Measurements from ENCODE around the gene NAALADL2.

Gene NAALADL2

DNA sequence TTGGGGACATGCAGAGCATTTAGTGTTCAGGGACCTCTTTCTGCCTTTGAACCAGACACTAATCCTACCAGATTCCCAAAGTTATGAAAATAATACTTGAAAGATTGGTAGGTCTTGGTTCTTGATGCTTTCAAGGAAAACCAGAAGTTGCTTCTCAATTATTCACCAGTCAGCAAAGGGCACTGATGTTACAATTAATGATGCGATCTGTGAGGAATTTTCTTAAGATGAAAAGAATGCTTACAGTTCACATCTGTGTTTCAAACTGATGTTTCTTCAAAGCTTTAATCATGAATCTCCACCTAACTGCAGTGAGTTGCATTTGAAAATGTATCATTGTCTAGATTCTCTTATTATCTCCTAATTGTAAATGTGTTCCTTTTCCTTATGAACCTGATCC lies 161.0 kb downstream of the NAALADL2 start:
- Histone ChIP-seq H3K36me3 (ENCODE audit: control insufficient read depth, insufficient read depth, low read length) (no peaks in the 10 kb centered on the region), H3K4me1 (ENCODE audit: control insufficient read depth, insufficient read depth, low read length) (peaks cover 29% of the 10 kb centered on the region), H3K9me3 (ENCODE audit: control insufficient read depth, insufficient read depth, low read length) (no peaks in the 10 kb centered on the region), H3K27me3 (ENCODE audit: control insufficient read depth, insufficient read depth, low read length) (no peaks in the 10 kb centered on the region), H3K27ac (ENCODE audit: low read depth, low read length) (no peak overlapping the region), H3K9ac (ENCODE audit: low read depth, low read length) (no peak overlapping the region), H3K4me3 (ENCODE audit: low read depth, low read length) (no peak overlapping the region)

DNA sequence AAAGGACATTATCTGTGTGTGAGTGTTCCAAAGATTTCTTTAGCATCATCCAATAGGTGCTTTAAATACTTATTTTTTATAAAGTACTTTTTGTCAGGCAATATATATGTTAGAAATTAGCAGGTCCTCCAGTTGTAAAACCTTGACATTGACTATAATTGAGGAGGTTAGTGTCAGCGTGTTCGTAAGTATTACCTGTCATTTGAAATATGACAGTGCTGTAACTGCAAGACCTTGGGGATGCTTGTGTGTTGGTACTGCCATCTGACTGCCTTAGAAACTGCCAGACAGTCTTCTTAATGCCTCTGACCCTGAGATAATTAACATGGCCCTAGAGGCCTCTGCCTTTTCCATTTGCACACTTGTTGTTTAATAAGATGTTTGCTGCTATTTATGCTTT lies 170.7 kb downstream of the NAALADL2 start:
- Histone ChIP-seq H3K36me3 (ENCODE audit: control insufficient read depth, insufficient read depth, low read length) (no peaks in the 10 kb centered on the region), H3K27me3 (ENCODE audit: control insufficient read depth, insufficient read depth, low read length) (no peaks in the 10 kb centered on the region), H3K9me3 (ENCODE audit: control insufficient read depth, insufficient read depth, low read length) (no peaks in the 10 kb centered on the region), H3K27ac (ENCODE audit: low read depth, low read length) (no peak overlapping the region), H3K4me1 (ENCODE audit: control insufficient read depth, insufficient read depth, low read length) (peaks cover under 1% of the 10 kb centered on the region; the same call in 1 of the 2 replicates), H3K9ac (ENCODE audit: low read depth, low read length) (no peak overlapping the region), H3K4me3 (ENCODE audit: low read depth, low read length) (no peak overlapping the region)

DNA sequence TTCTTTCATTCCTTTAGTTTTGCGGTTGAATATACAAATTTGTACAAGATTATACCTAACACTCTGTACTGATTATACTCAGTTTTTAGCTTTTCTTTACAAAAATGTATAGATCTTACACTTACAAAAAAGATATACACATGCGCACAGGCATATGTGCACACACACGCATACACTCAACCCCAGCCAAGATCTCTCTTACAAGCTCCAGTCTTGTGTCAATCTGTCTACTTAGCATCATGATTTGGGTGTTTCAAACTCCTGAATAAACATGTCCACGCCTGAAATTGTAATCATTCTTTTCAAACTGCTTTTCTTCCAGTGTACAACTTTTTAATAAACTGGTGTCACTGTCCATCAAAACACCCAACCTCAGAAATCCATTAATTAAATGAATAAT lies 180.7 kb downstream of the NAALADL2 start:
- Histone ChIP-seq H3K9me3 (ENCODE audit: control insufficient read depth, insufficient read depth, low read length) (no peaks in the 10 kb centered on the region), H3K4me3 (ENCODE audit: low read depth, low read length) (no peak overlapping the region), H3K36me3 (ENCODE audit: control insufficient read depth, insufficient read depth, low read length) (no peaks in the 10 kb centered on the region), H3K27me3 (ENCODE audit: control insufficient read depth, insufficient read depth, low read length) (no peaks in the 10 kb centered on the region), H3K9ac (ENCODE audit: low read depth, low read length) (no peak overlapping the region), H3K4me1 (ENCODE audit: control insufficient read depth, insufficient read depth, low read length) (no peaks in the 10 kb centered on the region), H3K27ac (ENCODE audit: low read depth, low read length) (no peak overlapping the region)

DNA sequence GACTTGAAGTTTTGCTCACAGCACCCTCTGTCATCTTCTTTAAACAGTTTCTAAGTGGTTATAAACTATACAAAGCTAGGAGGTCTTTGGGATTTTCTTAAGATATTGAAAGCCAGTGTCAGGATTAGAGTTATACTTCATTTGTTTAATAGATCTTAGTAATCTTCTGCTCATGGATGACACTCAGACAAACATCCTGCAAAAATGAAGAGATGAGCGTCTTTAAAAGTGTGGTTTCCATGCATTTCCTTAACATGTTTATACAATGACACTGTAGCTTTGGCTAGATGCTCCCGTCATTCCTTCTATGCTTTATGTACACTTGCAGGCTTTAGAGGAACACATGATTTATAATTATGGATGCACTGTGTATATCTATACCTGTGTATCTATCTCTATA lies 182.2 kb downstream of the NAALADL2 start:
- Histone ChIP-seq H3K9ac (ENCODE audit: low read depth, low read length) (no peak overlapping the region), H3K27ac (ENCODE audit: low read depth, low read length) (no peak overlapping the region), H3K4me1 (ENCODE audit: control insufficient read depth, insufficient read depth, low read length) (no peaks in the 10 kb centered on the region)

DNA sequence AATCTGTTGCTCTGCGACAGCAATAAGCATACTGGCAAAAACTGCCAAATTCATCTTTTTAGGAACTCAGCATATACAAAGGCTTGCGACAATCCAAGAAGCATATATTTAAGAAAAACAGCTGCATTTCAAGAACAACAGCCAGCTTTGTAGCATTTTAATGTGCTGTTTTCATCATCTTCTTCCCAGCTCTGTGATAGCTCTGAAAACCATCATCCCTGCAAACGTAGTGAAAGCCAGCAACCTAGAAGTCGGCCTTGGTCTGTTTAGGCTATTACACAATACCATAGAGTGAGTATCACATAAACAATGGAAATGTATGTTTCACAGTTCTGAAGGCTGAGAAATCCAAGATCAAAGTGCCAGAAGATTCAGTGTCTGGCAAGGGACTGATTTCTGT lies 187.5 kb downstream of the NAALADL2 start:
- no peak overlapping the region for H3K27ac ChIP-seq (ENCODE audit: low read depth, low read length)
- no peaks in the 10 kb centered on the region for H3K36me3 ChIP-seq (ENCODE audit: control insufficient read depth, insufficient read depth, low read length)
- H3K27me3 ChIP-seq (ENCODE audit: control insufficient read depth, insufficient read depth, low read length): no peaks in the 10 kb centered on the region
- H3K9me3 ChIP-seq (ENCODE audit: control insufficient read depth, insufficient read depth, low read length): peaks cover 20% of the 10 kb centered on the region
- no peak overlapping the region for H3K9ac ChIP-seq (ENCODE audit: low read depth, low read length)
- H3K4me1 ChIP-seq (ENCODE audit: control insufficient read depth, insufficient read depth, low read length): no peaks in the 10 kb centered on the region
- no peak overlapping the region for H3K4me3 ChIP-seq (ENCODE audit: low read depth, low read length)

More for the DNA sequence above, 182.2 kb downstream of the NAALADL2 start:
- Histone ChIP-seq H3K4me3 (ENCODE audit: low read depth, low read length) (no peak overlapping the region), H3K9me3 (ENCODE audit: control insufficient read depth, insufficient read depth, low read length) (no peaks in the 10 kb centered on the region), H3K36me3 (ENCODE audit: control insufficient read depth, insufficient read depth, low read length) (no peaks in the 10 kb centered on the region), H3K27me3 (ENCODE audit: control insufficient read depth, insufficient read depth, low read length) (no peaks in the 10 kb centered on the region)

DNA sequence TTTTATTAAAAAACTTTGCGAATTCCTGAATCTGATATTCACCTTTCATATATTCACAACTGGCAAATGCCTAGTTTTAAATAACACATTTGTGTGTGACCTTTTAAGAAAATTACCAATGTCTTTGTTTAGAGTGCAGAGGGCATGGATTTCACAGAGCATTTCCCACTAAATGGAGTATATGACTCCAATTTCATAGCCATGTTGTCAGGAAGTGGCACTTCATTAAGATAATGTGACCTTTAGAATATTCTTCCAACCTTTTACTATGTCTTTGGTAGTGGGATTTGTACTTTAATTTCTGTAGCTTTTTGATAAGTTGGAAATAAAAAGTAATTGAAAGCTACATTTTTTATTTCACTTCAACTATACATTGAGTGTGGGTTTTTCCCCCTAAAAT lies 188.7 kb downstream of the NAALADL2 start:
- Histone ChIP-seq H3K27me3 (ENCODE audit: control insufficient read depth, insufficient read depth, low read length) (no peaks in the 10 kb centered on the region), H3K36me3 (ENCODE audit: control insufficient read depth, insufficient read depth, low read length) (no peaks in the 10 kb centered on the region), H3K4me1 (ENCODE audit: control insufficient read depth, insufficient read depth, low read length) (no peaks in the 10 kb centered on the region), H3K4me3 (ENCODE audit: low read depth, low read length) (no peak overlapping the region), H3K9me3 (ENCODE audit: control insufficient read depth, insufficient read depth, low read length) (peaks cover 31% of the 10 kb centered on the region), H3K9ac (ENCODE audit: low read depth, low read length) (no peak overlapping the region), H3K27ac (ENCODE audit: low read depth, low read length) (no peak overlapping the region)

DNA sequence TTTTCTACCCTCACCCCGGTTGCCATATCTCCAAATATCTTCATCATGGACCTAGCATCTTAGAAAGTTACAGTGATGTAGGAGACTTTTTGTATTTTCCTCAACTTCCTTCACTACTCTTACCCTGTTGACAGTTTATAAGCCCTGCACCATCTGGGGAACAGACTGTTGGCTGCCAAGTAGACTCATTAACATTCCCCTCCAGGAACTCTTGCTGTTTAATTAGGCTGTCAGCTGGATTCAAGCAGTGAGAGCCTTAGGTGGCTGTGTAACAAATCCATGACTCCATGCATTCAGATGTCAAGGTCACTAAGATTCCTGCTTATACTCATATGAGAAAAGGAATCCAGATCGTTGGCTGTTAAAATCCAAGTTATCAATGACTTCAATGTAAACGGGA lies 198.3 kb downstream of the NAALADL2 start:
- peaks cover 4% of the 10 kb centered on the region; the same call in 1 of the 2 replicates for H3K4me1 ChIP-seq (ENCODE audit: control insufficient read depth, insufficient read depth, low read length)
- no peak overlapping the region for H3K4me3 ChIP-seq (ENCODE audit: low read depth, low read length)
- no peaks in the 10 kb centered on the region for H3K36me3 ChIP-seq (ENCODE audit: control insufficient read depth, insufficient read depth, low read length)
- peaks cover 30% of the 10 kb centered on the region for H3K9me3 ChIP-seq (ENCODE audit: control insufficient read depth, insufficient read depth, low read length)
- no peaks in the 10 kb centered on the region for H3K27me3 ChIP-seq (ENCODE audit: control insufficient read depth, insufficient read depth, low read length)
- no peak overlapping the region for H3K9ac ChIP-seq (ENCODE audit: low read depth, low read length)
- H3K27ac ChIP-seq (ENCODE audit: low read depth, low read length): no peak overlapping the region

DNA sequence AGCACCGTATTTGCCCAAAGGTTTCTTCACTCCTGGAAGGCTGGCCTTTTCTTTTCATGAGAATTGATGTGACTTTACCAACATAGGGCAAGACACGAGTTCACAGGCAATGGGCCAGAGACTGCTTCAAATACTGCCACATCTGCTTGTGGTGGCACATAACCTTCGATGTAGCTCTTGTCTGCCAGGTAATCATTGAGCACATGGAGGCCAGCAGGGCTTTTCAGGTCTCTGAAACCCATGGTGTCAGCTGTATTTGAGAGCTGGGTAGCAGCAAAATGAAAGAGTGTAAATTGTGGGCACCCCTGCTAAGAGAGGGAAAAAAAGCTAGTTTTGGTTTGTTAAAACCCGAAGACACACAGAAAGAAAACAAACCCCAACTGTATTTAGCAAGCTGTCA lies 200.7 kb downstream of the NAALADL2 start:
- Histone ChIP-seq H3K4me3 (ENCODE audit: low read depth, low read length) (no peak overlapping the region), H3K9me3 (ENCODE audit: control insufficient read depth, insufficient read depth, low read length) (peaks cover 22% of the 10 kb centered on the region), H3K27me3 (ENCODE audit: control insufficient read depth, insufficient read depth, low read length) (no peaks in the 10 kb centered on the region), H3K4me1 (ENCODE audit: control insufficient read depth, insufficient read depth, low read length) (no peaks in the 10 kb centered on the region), H3K9ac (ENCODE audit: low read depth, low read length) (no peak overlapping the region), H3K27ac (ENCODE audit: low read depth, low read length) (no peak overlapping the region), H3K36me3 (ENCODE audit: control insufficient read depth, insufficient read depth, low read length) (no peaks in the 10 kb centered on the region)

DNA sequence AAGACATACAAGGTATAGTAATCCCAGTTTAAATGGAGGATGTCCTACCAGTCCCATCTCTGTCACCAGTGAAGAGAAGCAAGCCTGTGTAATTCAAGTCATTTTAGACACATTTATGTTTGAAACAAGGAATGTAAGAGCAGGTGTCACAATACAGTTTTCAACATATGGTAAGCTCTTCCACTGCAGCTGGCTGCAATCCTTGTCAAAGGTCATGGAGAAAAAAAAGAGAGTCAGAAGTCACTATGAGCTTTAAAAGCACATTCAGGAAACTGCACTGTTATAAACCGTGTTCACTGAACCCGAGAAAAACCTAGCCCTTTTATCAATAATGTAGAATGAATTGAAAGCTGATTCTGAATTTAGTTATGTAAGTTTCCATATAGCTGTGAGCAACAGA lies 206.4 kb downstream of the NAALADL2 start:
- Histone ChIP-seq H3K36me3 (ENCODE audit: control insufficient read depth, insufficient read depth, low read length) (no peaks in the 10 kb centered on the region), H3K27me3 (ENCODE audit: control insufficient read depth, insufficient read depth, low read length) (no peaks in the 10 kb centered on the region), H3K27ac (ENCODE audit: low read depth, low read length) (no peak overlapping the region), H3K4me3 (ENCODE audit: low read depth, low read length) (no peak overlapping the region), H3K4me1 (ENCODE audit: control insufficient read depth, insufficient read depth, low read length) (no peaks in the 10 kb centered on the region), H3K9me3 (ENCODE audit: control insufficient read depth, insufficient read depth, low read length) (no peaks in the 10 kb centered on the region), H3K9ac (ENCODE audit: low read depth, low read length) (no peak overlapping the region)

DNA sequence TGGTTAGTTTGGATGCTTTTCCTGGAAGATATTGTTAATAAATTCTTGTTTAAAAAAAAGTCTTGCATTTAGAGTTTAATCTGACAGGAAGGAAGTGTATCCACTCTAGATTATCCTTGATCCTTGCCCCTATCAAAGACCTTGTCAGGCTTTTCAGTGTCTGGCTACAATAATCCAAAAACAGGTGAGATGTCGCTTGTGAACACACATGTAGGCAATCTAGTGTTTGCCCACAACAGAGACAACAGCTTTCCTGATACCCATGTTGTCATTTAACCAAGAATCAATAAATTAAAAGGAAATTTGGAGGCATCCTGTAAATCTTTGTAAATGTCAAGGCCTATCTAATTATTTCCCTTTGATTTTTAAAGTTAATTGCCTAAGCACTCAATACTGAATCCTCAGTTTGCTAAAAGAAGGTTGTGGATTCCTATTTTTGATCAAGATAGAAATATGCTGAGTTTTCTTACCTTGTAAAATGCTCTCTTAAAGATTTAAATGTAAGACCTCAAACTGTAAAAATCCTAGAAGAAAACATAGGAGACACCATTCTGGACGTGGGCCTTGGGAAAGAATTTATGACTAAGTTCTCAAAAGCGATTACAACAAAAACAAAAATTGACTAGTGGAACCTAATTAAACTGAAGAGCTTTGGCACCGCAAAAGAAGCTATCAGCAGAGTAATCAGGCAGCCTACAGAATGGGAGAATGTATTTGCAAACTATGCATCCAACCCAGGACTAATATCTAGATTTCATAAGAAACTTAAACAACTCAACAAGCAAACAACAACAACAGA lies 207.7 kb downstream of the NAALADL2 start:
- Histone ChIP-seq H3K9ac (ENCODE audit: low read depth, low read length) (no peak overlapping the region), H3K27me3 (ENCODE audit: control insufficient read depth, insufficient read depth, low read length) (no peaks in the 10 kb centered on the region), H3K9me3 (ENCODE audit: control insufficient read depth, insufficient read depth, low read length) (no peaks in the 10 kb centered on the region), H3K4me1 (ENCODE audit: control insufficient read depth, insufficient read depth, low read length) (no peaks in the 10 kb centered on the region), H3K4me3 (ENCODE audit: low read depth, low read length) (no peak overlapping the region), H3K36me3 (ENCODE audit: control insufficient read depth, insufficient read depth, low read length) (no peaks in the 10 kb centered on the region), H3K27ac (ENCODE audit: low read depth, low read length) (no peak overlapping the region)

DNA sequence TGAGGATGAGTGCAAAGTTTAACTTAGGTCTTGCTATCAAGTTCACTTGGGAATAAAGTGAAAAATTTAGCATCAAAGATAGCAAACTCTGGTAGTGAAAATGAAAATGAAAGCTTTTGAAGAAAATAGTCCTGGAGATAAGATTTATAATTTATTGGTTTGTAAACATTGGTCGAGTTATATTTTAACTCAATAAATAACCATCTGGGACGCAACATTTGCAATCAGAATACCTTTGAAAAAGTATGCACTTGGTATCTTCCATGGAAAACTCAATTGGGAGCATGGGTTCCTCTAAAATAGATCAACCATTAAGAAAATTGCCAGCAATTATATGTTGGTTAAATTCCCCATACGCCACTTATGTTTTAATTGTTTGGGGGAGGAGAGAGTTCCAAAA lies 209.5 kb downstream of the NAALADL2 start:
- Histone ChIP-seq H3K27ac (ENCODE audit: low read depth, low read length) (no peak overlapping the region), H3K9ac (ENCODE audit: low read depth, low read length) (no peak overlapping the region), H3K4me1 (ENCODE audit: control insufficient read depth, insufficient read depth, low read length) (no peaks in the 10 kb centered on the region), H3K27me3 (ENCODE audit: control insufficient read depth, insufficient read depth, low read length) (no peaks in the 10 kb centered on the region), H3K4me3 (ENCODE audit: low read depth, low read length) (no peak overlapping the region), H3K9me3 (ENCODE audit: control insufficient read depth, insufficient read depth, low read length) (no peaks in the 10 kb centered on the region), H3K36me3 (ENCODE audit: control insufficient read depth, insufficient read depth, low read length) (no peaks in the 10 kb centered on the region)

All from HUES48 (cell line).